ENCODE measurements around the gene RNF151. TPM values are rescaled to one million over a fixed set of nuclear protein-coding genes. Genes with fewer than 3 reads are reported as not detected.

Gene RNF151
- total and polyA plus RNA-seq, 2 donors (not counting 1 experiment from before 2014, with no cell fraction given), result not detected

DNA sequence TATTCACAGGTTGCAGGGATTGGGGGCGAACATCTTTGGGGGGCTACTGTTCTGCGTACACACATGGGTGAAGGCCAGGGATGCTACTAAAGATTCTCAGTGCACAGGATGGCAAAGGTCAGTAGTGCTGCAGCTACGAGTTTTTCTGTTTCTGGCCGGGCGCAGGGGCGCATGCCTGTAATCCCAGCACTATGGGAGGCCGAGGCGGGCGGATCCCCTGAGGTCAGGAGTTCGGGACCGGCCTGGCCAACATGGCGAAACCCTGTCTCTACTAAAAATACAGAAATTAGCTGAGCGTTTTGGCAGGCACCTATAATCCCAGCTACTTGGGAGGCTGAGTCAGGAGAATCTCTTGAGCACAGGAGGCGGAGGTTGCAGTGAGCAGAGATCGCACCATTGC lies 46.9 kb downstream of the RNF151 start:
- no peak overlapping the region for H3K4me3 ChIP-seq (replicated peaks in 1 of 4; ENCODE audit: control extremely low read depth in 1 of 4, insufficient read depth in 1 of 4, low read depth in 3 of 4, low read length in 4 of 4)
- no peak overlapping the region for H3K9ac ChIP-seq (ENCODE audit: insufficient read depth, low read length)
- H3K27ac ChIP-seq (ENCODE audit: insufficient read depth, low read length), result no peak overlapping the region

DNA sequence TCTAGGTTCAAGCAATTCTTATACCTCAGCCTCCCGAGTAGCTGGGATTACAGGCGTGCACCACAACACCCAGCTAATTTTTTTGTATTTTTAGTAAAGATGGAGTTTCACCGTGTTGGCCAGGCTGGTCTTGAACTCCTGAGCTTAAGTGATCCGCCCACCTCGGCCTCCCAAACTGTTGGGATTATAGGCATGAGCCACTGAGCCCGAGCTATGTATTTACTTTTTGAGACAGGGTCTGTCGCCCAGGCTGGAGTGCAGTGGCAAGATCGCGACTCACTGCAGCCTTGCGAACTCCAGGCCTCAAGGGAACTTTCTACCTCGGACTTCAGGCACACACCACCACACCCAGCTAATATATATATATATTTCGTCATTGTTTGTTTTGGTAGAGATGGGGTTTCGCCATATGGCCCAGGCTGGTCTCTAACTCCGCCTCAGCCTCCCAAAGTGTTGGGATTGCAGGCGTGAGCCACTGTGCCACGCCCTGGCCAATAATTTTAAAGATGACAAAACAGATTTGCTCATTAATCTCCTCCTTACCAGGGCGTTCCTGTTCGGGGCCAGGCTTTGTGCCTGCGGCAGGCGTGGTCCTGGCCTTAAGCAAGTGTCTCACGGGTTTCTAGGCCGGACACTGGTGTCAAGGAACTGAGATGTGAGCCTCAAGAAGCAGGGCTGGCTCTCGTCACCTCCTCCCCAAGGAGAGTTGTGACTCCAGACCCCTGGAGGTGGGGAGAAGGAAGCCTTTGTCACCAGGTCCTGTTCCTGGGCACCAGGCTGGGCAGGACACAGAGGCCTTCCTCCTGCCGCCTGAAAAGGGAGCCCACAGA lies 48.7 kb downstream of the RNF151 start:
- Histone ChIP-seq H3K9me3 (ENCODE audit: control insufficient read depth, insufficient read depth, low read depth, low read length) (no peaks in the 10 kb centered on the region), H3K9ac (ENCODE audit: insufficient read depth, low read length) (no peak overlapping the region), H4K20me1 (ENCODE audit: control insufficient read depth, extremely low read depth, insufficient read depth, low read length) (no peaks in the 10 kb centered on the region), H3K4me2 (ENCODE audit: extremely low read depth, insufficient read depth, low read length) (no peak overlapping the region), H2AFZ (ENCODE audit: low read length) (no peak overlapping the region), H3K27me3 (ENCODE audit: control insufficient read depth, insufficient read depth, low read length) (peaks cover 5% of the 10 kb centered on the region), H3K4me3 (replicated peaks in 1 of 4; ENCODE audit: control extremely low read depth in 1 of 4, insufficient read depth in 1 of 4, low read depth in 3 of 4, low read length in 4 of 4) (no peak overlapping the region), H3K27ac (ENCODE audit: insufficient read depth, low read length) (no peak overlapping the region), H3K36me3 (ENCODE audit: control insufficient read depth, insufficient read depth, low read length) (no peaks in the 10 kb centered on the region), H3K79me2 (ENCODE audit: control insufficient read depth, insufficient read depth, low read length) (no peaks in the 10 kb centered on the region), H3K4me1 (ENCODE audit: control insufficient read depth, extremely low read depth, insufficient read depth, low read length) (peaks cover 6% of the 10 kb centered on the region)
- no peak for TF ChIP-seq EZH2 (IDR thresholded peaks at IDR 0.05; ENCODE audit: low read length, missing control alignments)
- TF ChIP-seq, protein P1, sequence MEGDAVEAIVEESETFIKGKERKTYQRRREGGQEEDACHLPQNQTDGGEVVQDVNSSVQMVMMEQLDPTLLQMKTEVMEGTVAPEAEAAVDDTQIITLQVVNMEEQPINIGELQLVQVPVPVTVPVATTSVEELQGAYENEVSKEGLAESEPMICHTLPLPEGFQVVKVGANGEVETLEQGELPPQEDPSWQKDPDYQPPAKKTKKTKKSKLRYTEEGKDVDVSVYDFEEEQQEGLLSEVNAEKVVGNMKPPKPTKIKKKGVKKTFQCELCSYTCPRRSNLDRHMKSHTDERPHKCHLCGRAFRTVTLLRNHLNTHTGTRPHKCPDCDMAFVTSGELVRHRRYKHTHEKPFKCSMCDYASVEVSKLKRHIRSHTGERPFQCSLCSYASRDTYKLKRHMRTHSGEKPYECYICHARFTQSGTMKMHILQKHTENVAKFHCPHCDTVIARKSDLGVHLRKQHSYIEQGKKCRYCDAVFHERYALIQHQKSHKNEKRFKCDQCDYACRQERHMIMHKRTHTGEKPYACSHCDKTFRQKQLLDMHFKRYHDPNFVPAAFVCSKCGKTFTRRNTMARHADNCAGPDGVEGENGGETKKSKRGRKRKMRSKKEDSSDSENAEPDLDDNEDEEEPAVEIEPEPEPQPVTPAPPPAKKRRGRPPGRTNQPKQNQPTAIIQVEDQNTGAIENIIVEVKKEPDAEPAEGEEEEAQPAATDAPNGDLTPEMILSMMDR (conservative IDR thresholded peaks at IDR 0.05 in 1 of 2, IDR thresholded peaks at IDR 0.05 in 1 of 2; ENCODE audit: low read depth in 1 of 2, low read length in 2 of 2), result no peak
- peak in 1 of 2 donors; percentile 93 for DNase-seq (ENCODE audit: low read depth in 2 of 2)

More for the DNA sequence above, 46.9 kb downstream of the RNF151 start:
- Histone ChIP-seq H3K27me3 (ENCODE audit: control insufficient read depth, insufficient read depth, low read length) (no peaks in the 10 kb centered on the region), H3K4me2 (ENCODE audit: extremely low read depth, insufficient read depth, low read length) (no peak overlapping the region), H3K36me3 (ENCODE audit: control insufficient read depth, insufficient read depth, low read length) (no peaks in the 10 kb centered on the region), H2AFZ (ENCODE audit: low read length) (no peak overlapping the region), H3K79me2 (ENCODE audit: control insufficient read depth, insufficient read depth, low read length) (peaks cover 13% of the 10 kb centered on the region), H3K4me1 (ENCODE audit: control insufficient read depth, extremely low read depth, insufficient read depth, low read length) (peaks cover 7% of the 10 kb centered on the region), H4K20me1 (ENCODE audit: control insufficient read depth, extremely low read depth, insufficient read depth, low read length) (no peaks in the 10 kb centered on the region), H3K9me3 (ENCODE audit: control insufficient read depth, insufficient read depth, low read depth, low read length) (no peaks in the 10 kb centered on the region)
- TF ChIP-seq EZH2 (IDR thresholded peaks at IDR 0.05; ENCODE audit: low read length, missing control alignments), result no peak
- TF ChIP-seq, protein P1 (conservative IDR thresholded peaks at IDR 0.05 in 1 of 2, IDR thresholded peaks at IDR 0.05 in 1 of 2; ENCODE audit: low read depth in 1 of 2, low read length in 2 of 2), result no peak
- no peak for DNase-seq (ENCODE audit: low read depth in 2 of 2)

DNA sequence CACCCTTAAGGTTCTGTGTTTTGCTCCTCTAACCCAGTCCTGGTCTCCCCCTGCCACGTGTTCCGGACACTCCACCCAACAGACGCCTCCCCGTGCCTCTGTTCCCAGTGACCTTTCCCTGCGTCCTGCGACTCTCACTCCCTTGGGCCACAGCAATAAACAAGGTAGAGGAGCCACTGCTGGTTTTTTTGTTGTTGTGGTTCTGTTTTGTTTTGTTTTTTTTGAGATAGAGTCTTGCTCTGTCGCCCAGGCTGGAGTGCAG lies 49.2 kb downstream of the RNF151 start:
- no peak for DNase-seq (ENCODE audit: low read depth in 2 of 2)
- peaks cover 8% of the 10 kb centered on the region for H3K27me3 ChIP-seq (ENCODE audit: control insufficient read depth, insufficient read depth, low read length)
- no peaks in the 10 kb centered on the region for H3K9me3 ChIP-seq (ENCODE audit: control insufficient read depth, insufficient read depth, low read depth, low read length)
- peaks cover 3% of the 10 kb centered on the region for H3K4me1 ChIP-seq (ENCODE audit: control insufficient read depth, extremely low read depth, insufficient read depth, low read length)
- no peak overlapping the region for H3K4me3 ChIP-seq (replicated peaks in 1 of 4; ENCODE audit: control extremely low read depth in 1 of 4, insufficient read depth in 1 of 4, low read depth in 3 of 4, low read length in 4 of 4)
- H4K20me1 ChIP-seq (ENCODE audit: control insufficient read depth, extremely low read depth, insufficient read depth, low read length), result no peaks in the 10 kb centered on the region
- H3K36me3 ChIP-seq (ENCODE audit: control insufficient read depth, insufficient read depth, low read length), result no peaks in the 10 kb centered on the region
- H2AFZ ChIP-seq (ENCODE audit: low read length), result no peak overlapping the region
- H3K27ac ChIP-seq (ENCODE audit: insufficient read depth, low read length), result no peak overlapping the region
- no peak overlapping the region for H3K9ac ChIP-seq (ENCODE audit: insufficient read depth, low read length)
- TF ChIP-seq, protein P1 (conservative IDR thresholded peaks at IDR 0.05 in 1 of 2, IDR thresholded peaks at IDR 0.05 in 1 of 2; ENCODE audit: low read depth in 1 of 2, low read length in 2 of 2), result no peak
- no peak for TF ChIP-seq EZH2 (IDR thresholded peaks at IDR 0.05; ENCODE audit: low read length, missing control alignments)
- H3K4me2 ChIP-seq (ENCODE audit: extremely low read depth, insufficient read depth, low read length), result no peak overlapping the region
- H3K79me2 ChIP-seq (ENCODE audit: control insufficient read depth, insufficient read depth, low read length), result no peaks in the 10 kb centered on the region
